ENCODE measurements around the gene SND1. TPM values are rescaled to one million over a fixed set of nuclear protein-coding genes. Genes with fewer than 3 reads are reported as not detected.

Gene SND1
- total RNA-seq, 3 donors from 2014 or later = 83.5 to 131 (median 120) TPM

GRCh38 chr7:127678337-127678736 is 26.3 kb downstream of the SND1 start:
- no peak overlapping the region for H3K27ac ChIP-seq
- H3K4me3 ChIP-seq = no peak overlapping the region

GRCh38 chr7:127678947-127679346 is 27.0 kb downstream of the SND1 start:
- Histone ChIP-seq H3K9me3 (no peaks in the 10 kb centered on the region), H3K36me3 (no peaks in the 10 kb centered on the region), H3K4me1 (peaks cover 0 to 3% of the 10 kb centered on the region in 2 donors), H3K27me3 (no peaks in the 10 kb centered on the region), H3K27ac (no peak overlapping the region), H3K4me3 (no peak overlapping the region)
- TF ChIP-seq POLR2A (IDR thresholded peaks at IDR 0.05) (no peak), CTCF (IDR thresholded peaks at IDR 0.05) (no peak), POLR2AphosphoS5 (IDR thresholded peaks at IDR 0.05) (no peak)
- intact Hi-C loops (cut with DNase I; ENCODE audit: low total_unique reads) = no loop called here
- no peak for DNase-seq (ENCODE audit: low spot score in 2 of 2)

More at GRCh38 chr7:127678337-127678736, 26.3 kb downstream of the SND1 start:
- Histone ChIP-seq H3K27me3 (no peaks in the 10 kb centered on the region), H3K9me3 (no peaks in the 10 kb centered on the region), H3K4me1 (peaks cover 0 to under 1% of the 10 kb centered on the region in 2 donors), H3K36me3 (no peaks in the 10 kb centered on the region)
- DNase-seq (ENCODE audit: low spot score in 2 of 2) = no peak
- intact Hi-C loops (cut with DNase I; ENCODE audit: low total_unique reads) = no loop called here
- TF ChIP-seq POLR2A (IDR thresholded peaks at IDR 0.05) = no peak
- TF ChIP-seq POLR2AphosphoS5 (IDR thresholded peaks at IDR 0.05) = no peak
- TF ChIP-seq CTCF (IDR thresholded peaks at IDR 0.05) = no peak

- Histone ChIP-seq H3K9me3 (no peaks in the 10 kb centered on the region), H3K27ac (no peak overlapping the region), H3K4me1 (peaks cover 0 to 3% of the 10 kb centered on the region in 2 donors), H3K27me3 (no peaks in the 10 kb centered on the region), H3K36me3 (no peaks in the 10 kb centered on the region), H3K4me3 (no peak overlapping the region)
- DNase-seq (ENCODE audit: low spot score in 2 of 2) = no peak
- TF ChIP-seq CTCF (IDR thresholded peaks at IDR 0.05) = no peak
- TF ChIP-seq POLR2A (IDR thresholded peaks at IDR 0.05) = no peak
- no peak for TF ChIP-seq POLR2AphosphoS5 (IDR thresholded peaks at IDR 0.05)
- intact Hi-C loops (cut with DNase I; ENCODE audit: low total_unique reads) = no loop called here
These were observed 29.0 kb downstream of the SND1 start for GRCh38 chr7:127680983-127681382.

GRCh38 chr7:127682140-127682539 is 30.1 kb downstream of the SND1 start:
- no peak for DNase-seq (ENCODE audit: low spot score in 2 of 2)
- Histone ChIP-seq H3K27ac (no peak overlapping the region), H3K4me3 (no peak overlapping the region), H3K4me1 (peaks cover 0 to 3% of the 10 kb centered on the region in 2 donors), H3K27me3 (no peaks in the 10 kb centered on the region), H3K9me3 (no peaks in the 10 kb centered on the region), H3K36me3 (no peaks in the 10 kb centered on the region)
- no peak for TF ChIP-seq POLR2A (IDR thresholded peaks at IDR 0.05)
- TF ChIP-seq POLR2AphosphoS5 (IDR thresholded peaks at IDR 0.05) = no peak
- no peak for TF ChIP-seq CTCF (IDR thresholded peaks at IDR 0.05)
- intact Hi-C loops (cut with DNase I; ENCODE audit: low total_unique reads) = no loop called here

- TF ChIP-seq POLR2A (IDR thresholded peaks at IDR 0.05) = no peak
- no peak for TF ChIP-seq POLR2AphosphoS5 (IDR thresholded peaks at IDR 0.05)
- TF ChIP-seq CTCF (IDR thresholded peaks at IDR 0.05) = no peak
- Histone ChIP-seq H3K9me3 (no peaks in the 10 kb centered on the region), H3K4me3 (no peak overlapping the region), H3K27me3 (no peaks in the 10 kb centered on the region), H3K27ac (no peak overlapping the region), H3K36me3 (no peaks in the 10 kb centered on the region), H3K4me1 (peaks cover 0 to 3% of the 10 kb centered on the region in 2 donors)
- intact Hi-C loops (cut with DNase I; ENCODE audit: low total_unique reads) = no loop called here
- DNase-seq (ENCODE audit: low spot score in 2 of 2) = no peak
These were observed 32.0 kb downstream of the SND1 start for GRCh38 chr7:127683776-127684681.

Measured in breast epithelium (tissue), 4 donors.